Skeletal muscle satellite cell (primary cell): ENCODE measurements around the gene KCNK13.
A peak's percentile ranks its signal among the peaks of the same experiment; 100 is the strongest.
"Not testable (repeated sequence)": the region's sequence is repeated elsewhere in the genome, so short reads cannot be mapped to it uniquely, and the experiment has no call there.

ENCODE experiments used
- H3K27me3 ChIP-seq: 2 replicates; pipeline ENCODE4 v1.7.0; 2013; ENCODE audit warnings: low read length; ENCODE audit not compliant: control insufficient read depth, insufficient read depth
- H3K36me3 ChIP-seq: 2 replicates; pipeline ENCODE4 v1.7.0; 2013; ENCODE audit warnings: mild to moderate bottlenecking, control low read depth, low read length; ENCODE audit not compliant: insufficient read depth
- H3K4me1 ChIP-seq: 2 replicates; pipeline ENCODE4 v1.7.0; 2013; ENCODE audit warnings: low read length; ENCODE audit not compliant: control insufficient read depth, insufficient read depth
- H3K4me2 ChIP-seq: 2 replicates; pipeline ENCODE4 v1.7.0; 2013; ENCODE audit warnings: mild to moderate bottlenecking, low read length
- H3K4me3 ChIP-seq: 2 replicates; pipeline ENCODE4 v1.7.0; 2013; ENCODE audit warnings: low read length
- H3K9ac ChIP-seq: 2 replicates; pipeline ENCODE4 v1.7.0; 2013; ENCODE audit warnings: mild to moderate bottlenecking, low read depth, low read length, moderate library complexity
- H3K9me3 ChIP-seq: replicated peaks from 2 replicates; pipeline ENCODE4 v1.7.0; 2013; ENCODE audit warnings: mild to moderate bottlenecking, control low read depth, low read length

KCNK13 gene

GRCh38 chr14:90062822-90063539, 1.2 kb downstream of the KCNK13 start:
- peak overlapping the region; percentile 90 for H3K4me2 ChIP-seq
- H3K36me3 ChIP-seq: no peaks in the 10 kb centered on the region
- no peak overlapping the region for H3K9ac ChIP-seq
- H3K4me3 ChIP-seq: no peak overlapping the region
- H3K9me3 ChIP-seq: no peaks in the 10 kb centered on the region
- H3K27me3 ChIP-seq: peaks cover 85% of the 10 kb centered on the region
- H3K4me1 ChIP-seq: peaks cover 21% of the 10 kb centered on the region

DNA sequence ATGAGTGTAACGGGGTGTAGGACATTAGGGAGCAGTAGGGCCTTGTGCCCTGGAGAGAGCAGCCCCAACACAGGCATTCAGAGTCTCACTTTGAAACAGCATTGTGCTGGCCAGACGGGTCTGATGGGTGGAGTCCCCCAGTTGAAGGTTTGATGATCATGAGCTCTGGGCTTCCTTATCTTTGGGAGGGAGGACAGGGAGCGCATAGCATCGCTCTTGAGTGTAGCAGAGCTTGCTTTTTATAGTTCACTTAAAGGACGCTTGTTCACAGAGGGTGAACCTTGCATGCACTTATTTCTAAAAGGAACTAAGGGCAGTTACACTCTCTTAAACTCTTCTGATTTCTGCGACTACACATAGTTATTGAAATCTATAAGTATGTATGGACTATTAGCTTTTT, 10.6 kb downstream of the KCNK13 start:
- no peaks in the 10 kb centered on the region for H3K4me1 ChIP-seq
- H3K27me3 ChIP-seq: peaks cover 62% of the 10 kb centered on the region
- H3K4me3 ChIP-seq: no peak overlapping the region
- no peaks in the 10 kb centered on the region for H3K36me3 ChIP-seq
- H3K9me3 ChIP-seq: no peaks in the 10 kb centered on the region
- H3K9ac ChIP-seq: no peak overlapping the region
- no peak overlapping the region for H3K4me2 ChIP-seq

DNA sequence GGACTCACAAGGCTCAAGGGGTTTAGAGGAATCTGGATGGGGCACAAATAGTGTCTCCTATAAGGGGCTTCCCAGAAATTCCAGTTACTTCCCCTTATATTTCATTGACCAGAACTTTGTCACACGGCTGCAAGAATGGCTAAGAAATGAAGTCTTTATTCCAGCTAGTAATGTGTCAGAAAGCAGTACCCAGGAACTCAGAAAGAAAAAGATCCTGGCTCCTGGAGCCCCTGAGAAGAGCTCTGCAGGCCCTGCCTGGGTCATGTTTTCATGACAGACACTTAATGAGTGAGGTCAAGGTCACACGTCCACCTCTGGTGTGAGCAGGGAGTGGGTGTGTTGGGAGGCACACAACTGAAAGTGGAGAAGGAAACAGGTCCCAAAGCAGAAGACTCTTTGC, 17.8 kb downstream of the KCNK13 start:
- peaks cover 47% of the 10 kb centered on the region for H3K27me3 ChIP-seq
- H3K9me3 ChIP-seq: no peaks in the 10 kb centered on the region
- H3K4me1 ChIP-seq: no peaks in the 10 kb centered on the region
- no peak overlapping the region for H3K9ac ChIP-seq
- no peak overlapping the region for H3K4me2 ChIP-seq
- no peak overlapping the region for H3K4me3 ChIP-seq
- no peaks in the 10 kb centered on the region for H3K36me3 ChIP-seq

DNA sequence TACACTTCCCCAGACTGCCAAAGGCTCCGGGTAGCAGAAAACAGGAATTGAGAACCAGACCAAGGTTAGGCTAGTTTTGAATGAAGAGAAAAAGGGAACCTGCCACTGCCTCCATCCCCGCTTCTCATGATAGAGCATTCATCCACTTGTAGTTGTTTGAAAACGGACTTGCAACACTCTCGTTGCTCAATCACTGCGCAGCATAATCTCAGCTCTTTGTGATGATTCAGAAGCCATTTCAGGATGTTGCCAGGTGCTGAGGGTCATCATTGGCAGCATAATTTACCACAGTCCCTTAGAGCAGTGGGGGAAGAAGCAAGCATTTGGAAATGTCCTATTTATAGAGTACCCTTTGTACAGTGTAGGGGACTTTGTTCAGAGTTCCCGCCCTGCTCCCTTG, 25.6 kb downstream of the KCNK13 start:
- H3K9ac ChIP-seq: no peak overlapping the region
- H3K27me3 ChIP-seq: peaks cover 31% of the 10 kb centered on the region
- H3K4me1 ChIP-seq: peaks cover 3% of the 10 kb centered on the region
- H3K36me3 ChIP-seq: no peaks in the 10 kb centered on the region
- H3K4me2 ChIP-seq: no peak overlapping the region
- no peaks in the 10 kb centered on the region for H3K9me3 ChIP-seq
- no peak overlapping the region for H3K4me3 ChIP-seq

DNA sequence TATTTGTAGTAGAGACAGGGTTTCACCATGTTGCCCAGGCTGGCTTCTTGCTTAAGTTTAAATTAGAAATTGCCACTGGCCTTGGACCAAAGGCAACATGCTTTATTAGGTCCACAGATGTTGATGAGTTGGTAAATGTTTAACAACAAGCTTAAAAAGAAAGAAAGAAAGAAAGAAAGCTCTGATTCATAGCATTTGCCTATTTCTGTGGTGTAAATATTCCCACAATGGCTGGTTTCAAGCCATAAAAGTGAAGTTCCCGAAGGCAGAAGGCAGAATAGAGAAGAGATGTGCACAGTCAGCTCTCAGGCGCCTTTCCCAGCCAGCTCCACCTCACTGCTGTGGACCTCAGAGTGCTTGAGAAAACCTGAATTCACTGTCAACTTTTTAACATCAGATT, 26.4 kb downstream of the KCNK13 start:
- peaks cover 29% of the 10 kb centered on the region for H3K27me3 ChIP-seq
- H3K4me3 ChIP-seq: no peak overlapping the region
- no peaks in the 10 kb centered on the region for H3K36me3 ChIP-seq
- no peak overlapping the region for H3K9ac ChIP-seq
- no peaks in the 10 kb centered on the region for H3K9me3 ChIP-seq
- no peak overlapping the region for H3K4me2 ChIP-seq
- peaks cover 3% of the 10 kb centered on the region for H3K4me1 ChIP-seq

DNA sequence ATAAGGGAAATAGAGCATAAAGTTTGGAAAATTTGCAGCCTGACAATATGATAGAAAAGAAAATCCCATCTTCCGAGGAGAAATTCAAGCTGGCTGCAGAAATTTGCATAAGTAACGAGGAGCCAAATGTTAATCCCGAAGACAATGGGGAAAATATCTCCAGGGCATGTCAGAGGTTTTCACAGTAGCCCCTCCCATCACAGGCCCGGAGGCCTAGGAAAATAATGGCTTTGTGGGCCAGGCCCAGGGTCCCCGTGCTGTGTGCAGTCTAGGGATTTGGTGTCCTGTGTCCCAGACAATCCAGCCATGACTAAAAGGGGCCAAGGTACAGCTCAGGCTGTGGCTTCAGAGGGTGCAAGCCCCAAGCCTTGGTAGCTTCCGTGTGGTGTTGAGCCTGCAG, 27.7 kb downstream of the KCNK13 start:
- peaks cover 26% of the 10 kb centered on the region for H3K27me3 ChIP-seq
- not testable (repeated sequence) for H3K9ac ChIP-seq, H3K4me2 ChIP-seq, H3K9me3 ChIP-seq, H3K4me1 ChIP-seq, H3K36me3 ChIP-seq, H3K4me3 ChIP-seq

DNA sequence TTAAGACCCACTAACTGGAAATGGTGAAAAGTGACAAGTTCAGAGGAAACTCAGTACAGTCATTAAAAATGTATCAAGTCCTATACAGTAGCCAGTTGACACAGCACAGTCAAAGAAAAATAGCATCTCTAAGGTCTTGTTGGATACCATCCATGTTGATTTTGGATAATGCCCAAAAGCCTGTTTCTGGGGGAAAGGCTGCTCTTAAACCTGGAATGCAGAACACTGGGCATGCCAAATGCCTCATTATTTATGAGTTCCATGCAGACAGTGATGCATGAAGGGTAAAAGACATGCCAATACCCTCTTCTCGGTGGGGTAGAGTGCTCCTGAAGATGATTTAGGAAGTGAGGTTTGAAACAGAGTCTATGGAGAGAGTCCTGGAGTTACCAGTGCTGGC, 29.6 kb downstream of the KCNK13 start:
- Histone ChIP-seq H3K27me3 (peaks cover 30% of the 10 kb centered on the region), H3K4me3 (no peak overlapping the region), H3K4me2 (no peak overlapping the region), H3K36me3 (no peaks in the 10 kb centered on the region), H3K4me1 (peaks cover 3% of the 10 kb centered on the region), H3K9me3 (no peaks in the 10 kb centered on the region), H3K9ac (no peak overlapping the region)

GRCh38 chr14:90093942-90094595, 32.3 kb downstream of the KCNK13 start:
- Histone ChIP-seq H3K4me1 (peaks cover 3% of the 10 kb centered on the region), H3K27me3 (peaks cover 18% of the 10 kb centered on the region), H3K9me3 (no peaks in the 10 kb centered on the region), H3K36me3 (no peaks in the 10 kb centered on the region), H3K9ac (no peak overlapping the region), H3K4me2 (no peak overlapping the region), H3K4me3 (no peak overlapping the region)

DNA sequence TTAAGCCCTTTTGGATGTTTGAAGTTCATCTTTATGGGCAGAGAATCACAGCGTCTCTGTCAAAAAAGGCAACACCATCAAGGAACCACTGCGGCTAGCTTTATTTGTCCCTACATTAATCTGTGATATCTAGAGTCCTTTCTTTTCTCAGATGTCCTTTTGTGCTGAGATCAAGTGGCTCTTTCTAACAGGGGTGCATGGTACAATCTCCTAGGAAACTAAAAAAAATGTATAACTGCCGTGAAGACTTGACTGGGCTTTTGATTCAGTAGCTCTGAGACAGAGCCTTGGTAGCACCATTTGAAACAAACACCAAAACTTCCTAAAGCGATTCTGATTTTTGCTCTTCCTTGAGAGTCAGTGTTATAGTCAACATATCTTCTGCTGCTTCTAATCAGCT, 33.3 kb downstream of the KCNK13 start:
- Histone ChIP-seq H3K36me3 (no peaks in the 10 kb centered on the region), H3K27me3 (peaks cover 18% of the 10 kb centered on the region), H3K4me3 (no peak overlapping the region), H3K9me3 (no peaks in the 10 kb centered on the region), H3K4me2 (no peak overlapping the region), H3K9ac (no peak overlapping the region), H3K4me1 (peaks cover 3% of the 10 kb centered on the region)

GRCh38 chr14:90096566-90096965, 34.8 kb downstream of the KCNK13 start:
- H3K9ac ChIP-seq: no peak overlapping the region
- H3K27me3 ChIP-seq: peaks cover 12% of the 10 kb centered on the region
- H3K36me3 ChIP-seq: no peaks in the 10 kb centered on the region
- no peaks in the 10 kb centered on the region for H3K9me3 ChIP-seq
- no peak overlapping the region for H3K4me3 ChIP-seq
- H3K4me2 ChIP-seq: no peak overlapping the region
- peaks cover 1% of the 10 kb centered on the region for H3K4me1 ChIP-seq

DNA sequence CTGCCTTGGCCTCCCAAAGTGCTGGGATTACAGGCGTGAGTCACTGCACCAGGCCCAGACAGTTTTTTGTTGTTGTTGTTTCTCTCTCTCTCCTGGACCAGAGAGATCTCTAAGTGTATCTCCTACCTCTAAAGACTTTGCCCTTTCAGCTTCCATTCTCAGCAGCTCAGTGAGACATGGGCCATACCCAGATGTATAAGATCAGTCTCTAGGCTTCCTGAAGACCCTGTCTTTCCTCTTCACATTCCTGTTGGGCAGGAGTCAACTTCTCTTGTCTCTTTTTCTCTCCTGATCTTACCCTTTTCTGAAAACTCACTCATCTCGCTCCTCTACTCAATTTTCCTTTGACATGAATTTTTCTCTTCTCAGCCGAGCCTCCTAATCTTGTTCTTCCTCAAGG, 42.0 kb downstream of the KCNK13 start:
- H3K36me3 ChIP-seq: no peaks in the 10 kb centered on the region

DNA sequence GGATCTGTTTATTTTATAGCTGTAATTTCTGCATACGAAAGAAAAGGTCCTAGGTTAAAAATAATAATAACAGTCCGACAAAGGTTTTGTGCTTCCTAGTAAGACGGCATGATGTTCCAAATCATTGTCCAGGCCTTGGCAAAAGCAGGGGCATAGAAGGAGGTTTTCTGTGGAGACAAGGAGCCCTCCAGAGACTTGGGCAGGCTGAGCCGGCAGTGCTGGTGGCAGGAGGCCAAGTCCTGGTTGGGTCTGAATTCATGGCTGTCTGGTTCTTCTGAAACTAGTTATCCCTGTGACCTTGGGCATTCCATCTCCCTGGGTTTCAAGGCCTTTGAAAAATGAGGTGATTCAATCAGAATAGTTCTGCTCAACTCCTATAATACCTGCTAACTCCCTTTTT, 44.0 kb downstream of the KCNK13 start:
- H3K36me3 ChIP-seq: no peaks in the 10 kb centered on the region
- H3K4me2 ChIP-seq: no peak overlapping the region
- H3K9ac ChIP-seq: no peak overlapping the region
- H3K27me3 ChIP-seq: peaks cover 16% of the 10 kb centered on the region
- no peak overlapping the region for H3K4me3 ChIP-seq
- no peaks in the 10 kb centered on the region for H3K4me1 ChIP-seq
- no peaks in the 10 kb centered on the region for H3K9me3 ChIP-seq

More for the DNA sequence above, 42.0 kb downstream of the KCNK13 start:
- H3K4me1 ChIP-seq: no peaks in the 10 kb centered on the region
- no peak overlapping the region for H3K9ac ChIP-seq
- no peak overlapping the region for H3K4me2 ChIP-seq
- H3K9me3 ChIP-seq: no peaks in the 10 kb centered on the region
- no peak overlapping the region for H3K4me3 ChIP-seq
- H3K27me3 ChIP-seq: peaks cover 16% of the 10 kb centered on the region
